OCI-LY3 (cell line): ENCODE measurements around the gene OR8A1.

Experiments used
- H2AFZ ChIP-seq: fragments of 200-600, 300-600 bp; shearing (Covaris generic); 2 replicates; pipeline ENCODE4 v1.6.0; 2014; ENCODE audit warnings: antibody characterized with exemption, low read depth, low read length
- H3K27ac ChIP-seq: fragments of 200-600, 300-600 bp; sonication (generic); 2 replicates; pipeline ENCODE4 v1.5.1; 2014; ENCODE audit warnings: mild to moderate bottlenecking, low read length, moderate library complexity, mixed read lengths
- H3K27me3 ChIP-seq: fragments of 200-600, 300-600 bp; sonication (generic); 2 replicates; pipeline ENCODE4 v1.6.1; 2014; ENCODE audit warnings: low read depth, low read length, mixed read lengths
- H3K36me3 ChIP-seq: fragments of 200-600, 300-600 bp; sonication (generic); replicated peaks from 2 replicates; pipeline ENCODE3; 2014; ENCODE audit warnings: low read depth, low read length, mixed read lengths
- H3K4me1 ChIP-seq: fragments of 300-600, 200-600 bp; sonication (generic); 2 replicates; pipeline ENCODE4 v1.6.1; 2014; ENCODE audit warnings: low read length, mixed read lengths
- H3K4me2 ChIP-seq: fragments of 200-600, 300-600 bp; sonication (generic); 2 replicates; pipeline ENCODE4 v1.6.1; 2014; ENCODE audit warnings: low read length, mixed read lengths
- H3K4me3 ChIP-seq: fragments of 300-600, 200-600 bp; sonication (generic); 2 replicates; pipeline ENCODE4 v1.5.1; 2014; ENCODE audit warnings: antibody characterized with exemption, mild to moderate bottlenecking, low read length, moderate library complexity
- H3K79me2 ChIP-seq: fragments of 300-600, 200-600 bp; shearing (Covaris generic); 2 replicates; pipeline ENCODE4 v1.6.1; 2014; ENCODE audit warnings: mild to moderate bottlenecking, low read length, mixed read lengths
- H3K9ac ChIP-seq: fragments of 300-600, 200-600 bp; shearing (Covaris generic); 2 replicates; pipeline ENCODE4 v1.6.0; 2014; ENCODE audit warnings: mild to moderate bottlenecking, low read length, moderate library complexity
- H3K9me3 ChIP-seq: fragments of 200-600, 300-600 bp; shearing (Covaris generic); 2 replicates; pipeline ENCODE4 v1.6.1; 2014; ENCODE audit warnings: low read length, mixed read lengths; ENCODE audit not compliant: insufficient read depth
- H4K20me1 ChIP-seq: fragments of 200-600, 300-600 bp; sonication (generic); 2 replicates; pipeline ENCODE4 v1.6.1; 2016; ENCODE audit warnings: low read length, mixed read lengths; ENCODE audit not compliant: insufficient read depth
- CTCF ChIP-seq: fragments of 200-600, 300-600 bp; sonication (generic); IDR thresholded peaks from 2 replicates; pipeline ENCODE4 v1.5.1; 2014; ENCODE audit warnings: antibody characterized with exemption, low read length, low read depth
- EZH2phosphoT487 ChIP-seq: fragments of 200-600 bp; shearing (Covaris generic); IDR thresholded peaks from 2 replicates; pipeline ENCODE4 v1.6.1; 2018; ENCODE audit warnings: antibody characterized with exemption, mixed run types, low read depth

The OR8A1 gene

GRCh38 chr11:124569697-124570096 is at the start of gene OR8A1:
TSS of gene OR8A1 (plus strand) at chr11:124569997. CDS start at chr11:124570120, 123 bp downstream.
- no peak within 1 kb of the TSS for H2AFZ ChIP-seq
- no peaks in the 10 kb centered on the region for H3K79me2 ChIP-seq
- no peaks in the 10 kb centered on the region for H3K4me1 ChIP-seq
- no peaks in the 10 kb centered on the region for H3K36me3 ChIP-seq
- H4K20me1 ChIP-seq: no peaks in the 10 kb centered on the region
- no peak within 1 kb of the TSS for H3K27ac ChIP-seq
- H3K27me3 ChIP-seq: peaks cover 4% of the 10 kb centered on the region; the same call in 1 of the 2 replicates
- no peak for TF ChIP-seq CTCF
- no peak for TF ChIP-seq EZH2phosphoT487
- no peak within 1 kb of the TSS; the same call in 1 of the 2 replicates for H3K4me2 ChIP-seq
- no peak within 1 kb of the TSS for H3K9ac ChIP-seq
- no peaks in the 10 kb centered on the region for H3K9me3 ChIP-seq
- H3K4me3 ChIP-seq: no peak within 1 kb of the TSS

GRCh38 chr11:124520550-124520854 is 49.3 kb upstream of the OR8A1 start:
- Histone ChIP-seq H3K79me2 (no peaks in the 10 kb centered on the region), H2AFZ (no peak overlapping the region), H3K4me1 (no peaks in the 10 kb centered on the region), H4K20me1 (no peaks in the 10 kb centered on the region), H3K4me3 (no peak overlapping the region), H3K27me3 (peaks cover 4% of the 10 kb centered on the region), H3K4me2 (no peak overlapping the region), H3K27ac (no peak overlapping the region), H3K36me3 (no peaks in the 10 kb centered on the region), H3K9me3 (no peaks in the 10 kb centered on the region), H3K9ac (no peak overlapping the region)
- TF ChIP-seq EZH2phosphoT487: no peak
- no peak for TF ChIP-seq CTCF

- Histone ChIP-seq H3K9me3 (no peaks in the 10 kb centered on the region), H4K20me1 (no peaks in the 10 kb centered on the region), H2AFZ (no peak overlapping the region), H3K79me2 (no peaks in the 10 kb centered on the region), H3K36me3 (no peaks in the 10 kb centered on the region), H3K27ac (no peak overlapping the region), H3K4me1 (no peaks in the 10 kb centered on the region), H3K4me2 (no peak overlapping the region), H3K4me3 (no peak overlapping the region), H3K27me3 (no peaks in the 10 kb centered on the region), H3K9ac (no peak overlapping the region)
- no peak for TF ChIP-seq CTCF
- no peak for TF ChIP-seq EZH2phosphoT487
These were observed 36.2 kb upstream of the OR8A1 start for GRCh38 chr11:124533626-124534025.

- Histone ChIP-seq H3K27me3 (no peaks in the 10 kb centered on the region), H3K27ac (no peak overlapping the region), H3K79me2 (no peaks in the 10 kb centered on the region), H3K36me3 (no peaks in the 10 kb centered on the region), H2AFZ (no peak overlapping the region), H3K9me3 (no peaks in the 10 kb centered on the region), H3K4me2 (no peak overlapping the region), H4K20me1 (no peaks in the 10 kb centered on the region), H3K9ac (no peak overlapping the region), H3K4me3 (no peak overlapping the region), H3K4me1 (no peaks in the 10 kb centered on the region)
- no peak for TF ChIP-seq CTCF
- no peak for TF ChIP-seq EZH2phosphoT487
These were observed 35.7 kb upstream of the OR8A1 start for GRCh38 chr11:124534051-124534450.
